Activated CD8-positive, alpha-beta memory T cell treated with anti-CD3 and anti-CD28 coated beads for 36 hours (primary cell): ENCODE measurements around the gene TBX21. TPM values are rescaled to one million over a fixed set of nuclear protein-coding genes. Genes with fewer than 3 reads are reported as not detected.

Source experiments
- CTCF ChIA-PET: fragments of 350-600 bp; sonication (Branson Sonifier 250); formaldehyde crosslinking; loops from one replicate; lab custom pipeline; 2021; ENCODE audit warnings: antibody characterized with exemption; lab: Charles Lee
- POLR2A ChIA-PET: fragments of 350-600 bp; sonication (Branson Sonifier 250); formaldehyde crosslinking; loops from one replicate; lab custom pipeline; 2021; ENCODE audit warnings: antibody characterized with exemption; lab: Charles Lee
- total RNA-seq, 2 experiments: library from RNA; stranded (reverse); gene quantifications; one replicate each; pipeline ENCODE4 v1.2.3, GENCODE V29; 2021

Gene TBX21
- total RNA-seq: 10 to 100 TPM; 53.7 to 54.7 TPM

GRCh38 chr17:47733047-47733673 is at the start of gene TBX21:
TBX21 (plus strand) TSS chr17:47733236; CDS start chr17:47733455, 219 bp downstream.
- ChIA-PET CTCF (interaction anchor here (0.5 to 3.7 kb wide), 18 partner anchors 9 to 691 kb away, joined by 3 to 30 read pairs (median 6); partner anchors contain the start of gene KPNB1), POLR2A (interaction anchor here (0.7 to 2.2 kb wide), 11 partner anchors 9 to 526 kb away, joined by 3 to 29 read pairs (median 5); partner anchors contain the start of gene KPNB1)

- POLR2A ChIA-PET: interaction anchor here (0.6 to 1.0 kb wide), 3 partner anchors 9 to 138 kb away, joined by 3 to 8 read pairs (median 3); partner anchors contain the start of gene OSBPL7
- CTCF ChIA-PET: interaction anchor here (0.6 kb wide), 1 partner anchor 73 kb away, joined by 3 read pairs; no protein-coding TSS in a partner anchor
These were observed 49.0 kb upstream of the TBX21 start for GRCh38 chr17:47684025-47684424.

GRCh38 chr17:47684535-47685193 is 48.4 kb upstream of the TBX21 start:
- ChIA-PET CTCF (no interaction called here), POLR2A (interaction anchor here (0.6 to 1.0 kb wide), 3 partner anchors 8 to 137 kb away, joined by 3 to 8 read pairs (median 3); partner anchors contain the start of gene OSBPL7)

GRCh38 chr17:47685556-47686275 is 47.3 kb upstream of the TBX21 start:
- ChIA-PET POLR2A (no interaction called here), CTCF (interaction anchor here (0.6 kb wide), 1 partner anchor 14 kb away, joined by 3 read pairs; no protein-coding TSS in a partner anchor)

- ChIA-PET CTCF (interaction anchor here (0.6 kb wide), 1 partner anchor 14 kb away, joined by 3 read pairs; no protein-coding TSS in a partner anchor), POLR2A (no interaction called here)
These were observed 46.8 kb upstream of the TBX21 start for GRCh38 chr17:47686276-47686635.

GRCh38 chr17:47686664-47687327 is 46.2 kb upstream of the TBX21 start:
- ChIA-PET CTCF (interaction anchor here (0.8 to 1.9 kb wide), 2 partner anchors 46 to 103 kb away, joined by 3 to 5 read pairs; partner anchors contain the start of gene TBX21), POLR2A (interaction anchor here (1.0 to 1.2 kb wide), 2 partner anchors 10 to 14 kb away, joined by 4 to 6 read pairs; no protein-coding TSS in a partner anchor)

- CTCF ChIA-PET: interaction anchor here (0.8 to 1.9 kb wide), 3 partner anchors 11 to 103 kb away, joined by 3 to 5 read pairs (median 3); partner anchors contain the start of gene TBX21
These were observed 45.7 kb upstream of the TBX21 start for GRCh38 chr17:47687328-47687690.

GRCh38 chr17:47687748-47688147 is 45.3 kb upstream of the TBX21 start:
- POLR2A ChIA-PET: interaction anchor here (0.7 to 1.2 kb wide), 2 partner anchors 11 to 60 kb away, joined by 3 to 6 read pairs; no protein-coding TSS in a partner anchor

More at GRCh38 chr17:47687328-47687690, 45.7 kb upstream of the TBX21 start:
- POLR2A ChIA-PET: interaction anchor here (0.7 to 1.2 kb wide), 3 partner anchors 11 to 60 kb away, joined by 3 to 6 read pairs (median 4); no protein-coding TSS in a partner anchor

GRCh38 chr17:47690121-47690520 is 42.9 kb upstream of the TBX21 start:
- CTCF ChIA-PET: interaction anchor here (1.4 kb wide), 1 partner anchor 43 kb away, joined by 7 read pairs; the partner anchor contains the start of gene TBX21
- POLR2A ChIA-PET: no interaction called here

More at GRCh38 chr17:47687748-47688147, 45.3 kb upstream of the TBX21 start:
- CTCF ChIA-PET: interaction anchor here (0.8 to 1.9 kb wide), 5 partner anchors 10 to 102 kb away, joined by 3 to 5 read pairs (median 3); partner anchors contain the start of gene TBX21

GRCh38 chr17:47692137-47692894 is 40.7 kb upstream of the TBX21 start:
- CTCF ChIA-PET: interaction anchor here (0.6 to 2.3 kb wide), 9 partner anchors 9 to 958 kb away, joined by 3 to 8 read pairs (median 4); partner anchors contain the start of gene TBX21
- POLR2A ChIA-PET: interaction anchor here (1.0 kb wide), 1 partner anchor 8 kb away, joined by 8 read pairs; no protein-coding TSS in a partner anchor

- POLR2A ChIA-PET: interaction anchor here (0.7 to 1.0 kb wide), 2 partner anchors 9 to 48 kb away, joined by 6 to 8 read pairs; no protein-coding TSS in a partner anchor
- CTCF ChIA-PET: interaction anchor here (0.6 to 2.3 kb wide), 11 partner anchors 9 to 109 kb away, joined by 3 to 8 read pairs (median 4); partner anchors contain the start of gene TBX21
These were observed 39.9 kb upstream of the TBX21 start for GRCh38 chr17:47692895-47693730.

GRCh38 chr17:47693731-47694580 is 39.1 kb upstream of the TBX21 start, which contains the start of gene TBKBP1:
TBKBP1 (plus strand) TSS chr17:47694161; CDS start chr17:47696113, 1,952 bp downstream.
- CTCF ChIA-PET: interaction anchor here (0.7 to 1.7 kb wide), 6 partner anchors 15 to 96 kb away, joined by 3 to 5 read pairs (median 4); no protein-coding TSS in a partner anchor
- POLR2A ChIA-PET: interaction anchor here (0.6 to 1.1 kb wide), 4 partner anchors 24 to 49 kb away, joined by 3 to 6 read pairs (median 4); no protein-coding TSS in a partner anchor

- CTCF ChIA-PET: interaction anchor here (0.6 to 1.7 kb wide), 3 partner anchors 25 to 95 kb away, joined by 3 to 5 read pairs (median 5); no protein-coding TSS in a partner anchor
- POLR2A ChIA-PET: interaction anchor here (0.6 to 1.3 kb wide), 5 partner anchors 25 to 46 kb away, joined by 3 to 6 read pairs (median 3); partner anchors contain the start of gene TBX21
These were observed 38.2 kb upstream of the TBX21 start for GRCh38 chr17:47694581-47695428.
